Ascending aorta (tissue), 2 donors: ENCODE measurements around the gene CTTNBP2NL. TPM values are rescaled to one million over a fixed set of nuclear protein-coding genes. Genes with fewer than 3 reads are reported as not detected.
"Not testable (repeated sequence)": the region's sequence is repeated elsewhere in the genome, so short reads cannot be mapped to it uniquely, and the experiment has no call there.

Experiments
- DNase-seq, 2 donors: peaks; one replicate each; pipeline ENCODE4 v3.0.0-alpha.2; 2019; ENCODE audit warnings: low spot score in 2 of 2
- H3K27ac ChIP-seq, 2 donors: fragments of 200-600 bp; sonication (generic); one replicate each; pipeline ENCODE4 v1.5.1; 2016 to 2017; ENCODE audit warnings: mild to moderate bottlenecking in 1 of 2
- H3K27me3 ChIP-seq: fragments of 200-600 bp; sonication (generic); one replicate; pipeline ENCODE4 v1.5.1; 2017
- H3K36me3 ChIP-seq, 2 donors: fragments of 200-600 bp; sonication (generic); one replicate each; pipeline ENCODE4 v1.5.1; 2016
- H3K4me1 ChIP-seq, 2 donors: fragments of 200-600 bp; sonication (generic); one replicate each; pipeline ENCODE4 v1.5.1; 2016 to 2017; ENCODE audit warnings: mild to moderate bottlenecking in 1 of 2
- H3K4me3 ChIP-seq, 2 donors: fragments of 200-600 bp; sonication (generic); one replicate each; pipeline ENCODE4 v1.5.1; 2016 to 2017; ENCODE audit warnings: mild to moderate bottlenecking in 1 of 2
- H3K9me3 ChIP-seq, 2 donors: fragments of 200-600 bp; sonication (generic); one replicate each; pipeline ENCODE4 v1.5.1; 2016
- CTCF ChIP-seq, 3 experiments: fragments of 200-600 bp in 2 of 3; fragments of 450-650 bp in 1 of 3; sonication (generic) in 2 of 3; IDR thresholded peaks; one replicate each; pipeline ENCODE4 v1.5.1; 2016 to 2019; ENCODE audit warnings: antibody characterized with exemption in 3 of 3, mild to moderate bottlenecking in 1 of 3, moderate library complexity in 1 of 3
- intact Hi-C: fragments of 100-400 bp; cut with DNase I; formaldehyde crosslinking; loops from one replicate; pipeline ENCODE4 v1.15.1; 2023
- total RNA-seq: library from RNA; depleted of rRNA; stranded (reverse); fragments of >200 nt; gene quantifications from one replicate; pipeline ENCODE4 v1.1.0, GENCODE V29; 2016

CTTNBP2NL gene
- total RNA-seq, 1 donor from 2014 or later: 13.0 TPM

GRCh38 chr1:112446411-112446810 lies 50.4 kb downstream of the CTTNBP2NL start:
- Histone ChIP-seq H3K4me3 (no peak overlapping the region), H3K27me3 (no peaks in the 10 kb centered on the region), H3K36me3 (peaks cover 7 to 16% of the 10 kb centered on the region in 2 donors), H3K27ac (peak overlapping the region in 1 of 2 donors; percentile 57), H3K4me1 (peaks cover 0 to 12% of the 10 kb centered on the region in 2 donors), H3K9me3 (no peaks in the 10 kb centered on the region)
- TF ChIP-seq CTCF (IDR thresholded peaks at IDR 0.05): no peak
- intact Hi-C loops: no loop called here
- no peak for DNase-seq

DNA sequence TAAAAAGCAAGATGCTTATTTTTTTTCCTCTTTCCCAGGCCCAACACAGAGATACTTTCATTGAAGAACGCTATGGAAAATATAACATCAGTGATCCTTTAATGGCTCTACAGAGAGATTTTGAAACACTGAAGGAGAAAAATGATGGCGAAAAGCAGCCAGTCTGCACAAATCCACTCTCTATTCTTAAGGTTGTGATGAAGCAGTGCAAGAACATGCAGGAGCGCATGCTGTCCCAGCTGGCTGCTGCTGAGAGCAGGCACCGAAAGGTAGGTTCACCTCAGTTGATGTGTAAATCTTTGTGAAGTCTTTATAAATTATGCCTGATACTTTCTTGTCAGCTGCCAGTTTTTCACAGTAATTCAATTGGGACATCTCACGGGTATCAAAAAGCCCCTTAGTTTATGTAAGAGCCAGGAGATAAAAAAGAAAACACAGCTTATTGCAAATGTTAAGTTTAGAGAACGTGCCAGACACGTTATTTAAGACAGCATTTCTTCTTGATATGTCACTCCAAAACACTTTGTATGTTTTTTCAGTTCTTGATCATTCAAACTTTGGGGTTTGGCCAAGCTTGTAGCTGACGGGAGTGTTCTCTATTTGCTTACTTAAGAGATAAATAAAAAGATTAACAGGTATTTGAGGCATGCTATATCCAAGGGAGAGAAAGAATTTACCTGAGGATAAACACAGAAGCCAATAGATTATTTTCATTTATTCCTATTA lies 53.1 kb downstream of the CTTNBP2NL start:
- no peaks in the 10 kb centered on the region for H3K9me3 ChIP-seq
- H3K4me3 ChIP-seq: no peak overlapping the region
- no peak for DNase-seq
- H3K36me3 ChIP-seq: peaks cover 7 to 26% of the 10 kb centered on the region in 2 donors
- no peak for TF ChIP-seq CTCF (IDR thresholded peaks at IDR 0.05)
- intact Hi-C loops: no loop called here
- no peak overlapping the region for H3K27ac ChIP-seq
- peaks cover 0 to 12% of the 10 kb centered on the region in 2 donors for H3K4me1 ChIP-seq
- H3K27me3 ChIP-seq: no peaks in the 10 kb centered on the region

- Histone ChIP-seq H3K36me3 (peaks cover 9 to 32% of the 10 kb centered on the region in 2 donors), H3K27me3 (no peaks in the 10 kb centered on the region), H3K4me3 (no peak overlapping the region), H3K9me3 (no peaks in the 10 kb centered on the region), H3K27ac (no peak overlapping the region), H3K4me1 (peaks cover 0 to 12% of the 10 kb centered on the region in 2 donors)
- intact Hi-C loops: no loop called here
- no peak for DNase-seq
- TF ChIP-seq CTCF (IDR thresholded peaks at IDR 0.05): no peak
Measured at GRCh38 chr1:112449630-112449983, 53.6 kb downstream of the CTTNBP2NL start.

DNA sequence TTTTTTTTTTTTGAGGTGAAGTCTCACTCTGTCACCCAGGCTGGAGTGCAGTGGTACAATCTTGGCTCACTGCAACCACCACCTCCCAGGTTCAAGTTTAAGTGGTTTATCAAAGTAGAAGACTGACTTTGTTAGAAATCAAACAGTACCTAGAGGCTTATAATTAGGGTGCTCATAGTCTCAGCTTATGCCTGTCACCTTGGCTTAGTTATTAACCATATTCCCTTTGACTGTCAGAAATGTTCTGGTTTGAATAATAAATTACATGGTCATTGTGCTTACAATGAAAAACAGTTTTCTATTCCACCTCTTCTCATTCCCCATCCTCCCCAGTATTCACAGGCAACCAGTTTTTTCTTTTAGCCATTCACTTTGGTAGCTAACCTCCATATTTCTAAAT lies 54.8 kb downstream of the CTTNBP2NL start:
- no peaks in the 10 kb centered on the region for H3K27me3 ChIP-seq
- H3K4me3 ChIP-seq: no peak overlapping the region
- H3K36me3 ChIP-seq: peaks cover 18 to 38% of the 10 kb centered on the region in 2 donors
- peaks cover 0 to 8% of the 10 kb centered on the region in 2 donors for H3K4me1 ChIP-seq
- intact Hi-C loops: no loop called here
- no peaks in the 10 kb centered on the region for H3K9me3 ChIP-seq
- no peak for DNase-seq
- peak overlapping the region in 1 of 2 donors; percentile 15 for H3K27ac ChIP-seq
- TF ChIP-seq CTCF (IDR thresholded peaks at IDR 0.05): no peak

GRCh38 chr1:112451301-112451700 lies 55.3 kb downstream of the CTTNBP2NL start:
- H3K4me3 ChIP-seq, H3K4me1 ChIP-seq, DNase-seq, intact Hi-C loops, H3K9me3 ChIP-seq, H3K27me3 ChIP-seq: not testable (repeated sequence)
- Histone ChIP-seq H3K27ac (peak overlapping the region in 1 of 2 donors; percentile 15), H3K36me3 (peaks cover 23 to 44% of the 10 kb centered on the region in 2 donors)

- Histone ChIP-seq H3K36me3 (peaks cover 45 to 67% of the 10 kb centered on the region in 2 donors), H3K27me3 (no peaks in the 10 kb centered on the region), H3K4me3 (no peak overlapping the region), H3K9me3 (no peaks in the 10 kb centered on the region), H3K27ac (no peak overlapping the region), H3K4me1 (no peaks in the 10 kb centered on the region)
- TF ChIP-seq CTCF (IDR thresholded peaks at IDR 0.05): no peak
- no peak for DNase-seq
- intact Hi-C loops: no loop called here
Measured at GRCh38 chr1:112453876-112454275, 57.9 kb downstream of the CTTNBP2NL start.
